ENCODE data around the gene STC2.

Gene STC2

GRCh38 chr5:173314166-173314952 lies 13.9 kb downstream of the STC2 start:
- 0 out of 2 replicates have a peak overlapping the region, but pooled peaks have one; percentile 72 for H3K27ac ChIP-seq
- no peak for TF ChIP-seq Cebpa-rat (IDR thresholded peaks at IDR 0.05)
- H3K27me3 ChIP-seq: no peaks in the 10 kb centered on the region
- H3K9ac ChIP-seq: peak overlapping the region; percentile 1; the same call in 1 of the 2 replicates
- no peak overlapping the region for H3K4me3 ChIP-seq
- peak overlapping the region; percentile 87 for H3K4me2 ChIP-seq
- peaks cover 45% of the 10 kb centered on the region for H4K20me1 ChIP-seq
- H3K9me3 ChIP-seq: no peaks in the 10 kb centered on the region; the same call in 1 of the 2 replicates
- H3K4me1 ChIP-seq: peaks cover 91% of the 10 kb centered on the region
- H3K36me3 ChIP-seq: peaks cover 24% of the 10 kb centered on the region

- peaks cover 81% of the 10 kb centered on the region for H3K4me1 ChIP-seq
- no peak overlapping the region for H3K9ac ChIP-seq
- H4K20me1 ChIP-seq: peaks cover 35% of the 10 kb centered on the region
- no peaks in the 10 kb centered on the region for H3K27me3 ChIP-seq
- H3K4me3 ChIP-seq: no peak overlapping the region
- peak overlapping the region; percentile 87 for H3K4me2 ChIP-seq
- no peak for TF ChIP-seq Cebpa-rat (IDR thresholded peaks at IDR 0.05)
- no peak overlapping the region for H3K27ac ChIP-seq
- H3K9me3 ChIP-seq: peaks cover under 1% of the 10 kb centered on the region; the same call in 1 of the 2 replicates
- peaks cover 14% of the 10 kb centered on the region for H3K36me3 ChIP-seq
These were observed 14.8 kb downstream of the STC2 start for GRCh38 chr5:173313351-173313801.

GRCh38 chr5:173312821-173313220 lies 15.4 kb downstream of the STC2 start:
- Histone ChIP-seq H3K4me3 (no peak overlapping the region), H3K27ac (no peak overlapping the region), H3K36me3 (peaks cover 8% of the 10 kb centered on the region), H3K27me3 (no peaks in the 10 kb centered on the region), H3K4me2 (peak overlapping the region; percentile 87), H3K9ac (no peak overlapping the region), H3K4me1 (peaks cover 76% of the 10 kb centered on the region), H4K20me1 (peaks cover 30% of the 10 kb centered on the region), H3K9me3 (peaks cover 6% of the 10 kb centered on the region)
- TF ChIP-seq Cebpa-rat (IDR thresholded peaks at IDR 0.05): no peak

- no peak for TF ChIP-seq Cebpa-rat (IDR thresholded peaks at IDR 0.05)
- Histone ChIP-seq H3K4me2 (peak overlapping the region; percentile 56), H3K4me3 (no peak overlapping the region)
These were observed 16.2 kb downstream of the STC2 start for GRCh38 chr5:173311818-173312585.

GRCh38 chr5:173310861-173311785 lies 17.1 kb downstream of the STC2 start:
- Histone ChIP-seq H3K27ac (peak overlapping the region; percentile 59; the same call in 1 of the 2 replicates), H4K20me1 (peaks cover 13% of the 10 kb centered on the region; the same call in 1 of the 2 replicates), H3K4me2 (peak overlapping the region; percentile 56), H3K36me3 (no peaks in the 10 kb centered on the region; the same call in 1 of the 2 replicates), H3K27me3 (no peaks in the 10 kb centered on the region), H3K9me3 (peaks cover 16% of the 10 kb centered on the region), H3K4me3 (no peak overlapping the region), H3K9ac (no peak overlapping the region), H3K4me1 (peaks cover 59% of the 10 kb centered on the region)
- TF ChIP-seq Cebpa-rat (IDR thresholded peaks at IDR 0.05): no peak

More at GRCh38 chr5:173311818-173312585, 16.2 kb downstream of the STC2 start:
- peaks cover 68% of the 10 kb centered on the region for H3K4me1 ChIP-seq
- no peaks in the 10 kb centered on the region for H3K27me3 ChIP-seq
- H3K27ac ChIP-seq: no peak overlapping the region
- H4K20me1 ChIP-seq: peaks cover 22% of the 10 kb centered on the region; the same call in 1 of the 2 replicates
- no peaks in the 10 kb centered on the region; the same call in 1 of the 2 replicates for H3K36me3 ChIP-seq
- peaks cover 14% of the 10 kb centered on the region for H3K9me3 ChIP-seq
- H3K9ac ChIP-seq: no peak overlapping the region

GRCh38 chr5:173310218-173310769 lies 17.9 kb downstream of the STC2 start:
- no peak for TF ChIP-seq Cebpa-rat (IDR thresholded peaks at IDR 0.05)
- H3K4me3 ChIP-seq: no peak overlapping the region
- H3K4me2 ChIP-seq: peak overlapping the region; percentile 56
- peaks cover 4% of the 10 kb centered on the region; the same call in 1 of the 2 replicates for H4K20me1 ChIP-seq
- no peaks in the 10 kb centered on the region; the same call in 1 of the 2 replicates for H3K36me3 ChIP-seq
- H3K9ac ChIP-seq: no peak overlapping the region
- peaks cover 51% of the 10 kb centered on the region for H3K4me1 ChIP-seq
- peak overlapping the region; percentile 59; the same call in 1 of the 2 replicates for H3K27ac ChIP-seq
- peaks cover 16% of the 10 kb centered on the region for H3K9me3 ChIP-seq
- H3K27me3 ChIP-seq: no peaks in the 10 kb centered on the region

- H3K27ac ChIP-seq: no peak overlapping the region
- H3K27me3 ChIP-seq: no peaks in the 10 kb centered on the region
- no peaks in the 10 kb centered on the region for H4K20me1 ChIP-seq
- H3K9me3 ChIP-seq: peaks cover 16% of the 10 kb centered on the region
- no peak overlapping the region for H3K4me2 ChIP-seq
- no peak overlapping the region for H3K9ac ChIP-seq
- H3K36me3 ChIP-seq: no peaks in the 10 kb centered on the region; the same call in 1 of the 2 replicates
- no peak overlapping the region for H3K4me3 ChIP-seq
- no peak for TF ChIP-seq Cebpa-rat (IDR thresholded peaks at IDR 0.05)
- H3K4me1 ChIP-seq: peaks cover 45% of the 10 kb centered on the region
These were observed 18.5 kb downstream of the STC2 start for GRCh38 chr5:173309731-173310130.

GRCh38 chr5:173308226-173308625 lies 20.0 kb downstream of the STC2 start:
- no peaks in the 10 kb centered on the region; the same call in 1 of the 2 replicates for H3K36me3 ChIP-seq
- no peak overlapping the region for H3K4me2 ChIP-seq
- H3K27me3 ChIP-seq: no peaks in the 10 kb centered on the region
- TF ChIP-seq Cebpa-rat (IDR thresholded peaks at IDR 0.05): no peak
- H3K4me3 ChIP-seq: no peak overlapping the region
- H4K20me1 ChIP-seq: no peaks in the 10 kb centered on the region
- H3K9me3 ChIP-seq: peaks cover 16% of the 10 kb centered on the region
- peaks cover 30% of the 10 kb centered on the region for H3K4me1 ChIP-seq
- H3K9ac ChIP-seq: no peak overlapping the region
- no peak overlapping the region for H3K27ac ChIP-seq
